ENCODE measurements around the gene TMEM25. TPM values are rescaled to one million over a fixed set of nuclear protein-coding genes. Genes with fewer than 3 reads are reported as not detected.
"Not testable (repeated sequence)": the region's sequence is repeated elsewhere in the genome, so short reads cannot be mapped to it uniquely, and the experiment has no call there.

The TMEM25 gene
- total RNA-seq, 6 experiments from 2014 or later: 9.2 to 31.0 (median 23.5) TPM

DNA sequence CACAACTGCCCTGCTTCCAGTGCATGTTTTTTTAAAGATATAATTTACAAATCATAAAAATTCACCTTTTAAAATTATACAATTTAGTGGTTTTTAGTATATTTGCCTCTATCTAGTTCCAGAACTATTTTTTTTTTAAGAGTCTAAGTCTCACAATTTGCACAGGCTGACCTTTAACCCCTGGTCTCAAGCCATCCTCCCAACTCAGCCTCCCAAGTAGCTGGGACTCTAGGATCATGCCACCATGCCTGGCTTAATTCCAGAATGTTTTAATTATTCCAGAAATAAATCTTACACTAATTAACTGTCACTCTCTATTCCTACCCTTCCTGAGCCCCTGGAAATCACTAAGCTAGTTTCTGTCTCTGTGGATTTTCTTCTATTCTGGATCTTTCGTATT lies 39.8 kb downstream of the TMEM25 start:
- Histone ChIP-seq H3K4me1 (peaks cover 0 to 19% (median 7%) of the 10 kb centered on the region in 4 donors), H3K27ac (no peak overlapping the region), H3K27me3 (no peaks in the 10 kb centered on the region), H3K9me3 (no peaks in the 10 kb centered on the region), H3K4me3 (no peak overlapping the region), H3K36me3 (no peaks in the 10 kb centered on the region)
- TF ChIP-seq CTCF (IDR thresholded peaks at IDR 0.05) (no peak), POLR2A (IDR thresholded peaks at IDR 0.05) (no peak)
- DNase-seq: no peak
- 86% methylated on average over 1 of the region's 1 CpG for WGBS (ENCODE audit: insufficient coverage, low coverage, low lambda C conversion rate, missing lambda C conversion rate)
- ATAC-seq: no peak
- intact Hi-C loops (cut with DNase I): no loop called here

DNA sequence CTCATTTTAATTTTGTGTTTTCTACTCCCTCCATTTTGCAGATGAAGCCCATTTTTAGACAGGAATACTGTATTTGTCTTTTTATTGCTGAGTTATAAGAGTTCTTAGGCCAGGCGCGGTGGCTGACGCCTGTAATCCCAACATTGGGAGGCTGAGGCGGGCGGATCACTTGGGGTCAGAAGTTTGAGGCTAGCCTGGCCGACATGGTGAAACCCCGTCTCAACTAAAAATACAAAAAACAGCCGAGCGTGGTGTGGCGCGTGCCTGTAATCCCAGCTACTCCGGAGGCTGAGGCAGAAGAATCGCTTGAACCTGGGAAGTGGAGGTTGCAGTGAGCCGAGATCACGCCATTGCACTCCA lies 40.7 kb downstream of the TMEM25 start:
- ATAC-seq: peak in 2 of 4 donors; percentile 8 to 23
- DNase-seq; intact Hi-C loops (cut with DNase I): not testable (repeated sequence)

DNA sequence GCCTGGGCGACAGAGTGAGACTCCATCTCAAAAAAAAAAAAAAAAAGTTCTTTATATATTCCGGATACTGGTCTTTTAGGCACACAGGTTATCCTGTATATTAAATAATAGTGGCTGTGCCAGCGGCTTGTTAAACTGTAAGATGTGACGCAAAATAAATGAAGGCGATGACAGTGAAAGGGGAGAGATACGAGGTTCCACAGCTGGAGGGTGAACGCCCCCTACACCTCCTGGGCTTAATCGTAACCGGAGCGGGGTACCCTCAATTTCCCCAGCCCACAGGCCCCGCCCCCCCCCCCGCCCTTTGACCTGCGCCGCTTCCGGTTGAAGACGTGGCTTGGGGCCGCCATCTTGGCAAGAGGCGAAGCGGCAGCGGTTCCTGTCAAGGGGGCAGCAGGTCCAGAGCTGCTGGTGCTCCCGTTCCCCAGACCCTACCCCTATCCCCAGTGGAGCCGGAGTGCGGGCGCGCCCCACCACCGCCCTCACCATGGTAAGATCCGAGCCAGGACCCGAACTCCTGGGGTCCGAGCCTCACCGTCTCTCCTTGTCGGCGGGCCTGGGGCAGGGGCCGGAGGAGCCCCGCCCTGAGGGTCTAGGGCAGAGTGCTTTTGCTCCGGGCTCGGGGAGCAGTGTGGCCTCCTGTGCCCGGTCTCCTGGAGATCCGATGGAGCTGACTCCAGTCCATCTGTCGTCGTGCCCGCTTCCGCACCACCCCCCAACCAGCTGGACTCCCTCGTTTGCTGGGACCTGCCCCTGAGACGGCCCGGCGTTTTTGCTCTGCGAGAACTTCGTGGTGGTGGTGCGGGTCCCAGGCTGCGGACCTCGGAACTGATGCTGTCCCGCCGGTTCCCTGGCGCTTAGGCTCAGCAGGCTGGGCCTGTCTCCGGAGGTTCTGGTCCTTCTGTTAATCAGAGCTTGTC lies 41.3 kb downstream of the TMEM25 start, which contains the start of gene ARCN1:
ARCN1 (plus strand) TSS at position 349 of the 920 bp plus-strand sequence; CDS start at position 488, 139 bp downstream.
- WGBS (ENCODE audit: insufficient coverage, low coverage, low lambda C conversion rate, missing lambda C conversion rate): 0% methylated on average over 7 of the region's 55 CpGs
- DNase-seq: peak; percentile 77 to 85 (median 83)
- peak; percentile 87 to 91 (median 88) for ATAC-seq
- intact Hi-C loops (cut with DNase I): no loop called here
- H3K27me3 ChIP-seq: no peaks in the 10 kb centered on the region
- peak within 1 kb of the TSS; percentile 95 to 99 (median 97) for H3K4me3 ChIP-seq
- peaks cover 0 to 30% (median 7%) of the 10 kb centered on the region in 4 donors for H3K4me1 ChIP-seq
- H3K9me3 ChIP-seq: no peaks in the 10 kb centered on the region
- no peaks in the 10 kb centered on the region for H3K36me3 ChIP-seq
- TF ChIP-seq CTCF (IDR thresholded peaks at IDR 0.05) (no peak), POLR2A (IDR thresholded peaks at IDR 0.05) (peak; percentile 35)
- peak within 1 kb of the TSS; percentile 94 to 98 (median 96) for H3K27ac ChIP-seq

More for the DNA sequence above, 40.7 kb downstream of the TMEM25 start:
- H3K36me3 ChIP-seq, H3K27me3 ChIP-seq, H3K9me3 ChIP-seq: not testable (repeated sequence)
- 17% methylated on average over 15 of the region's 15 CpGs for WGBS (ENCODE audit: insufficient coverage, low coverage, low lambda C conversion rate, missing lambda C conversion rate)
- peaks cover 0 to 24% (median 7%) of the 10 kb centered on the region in 4 donors for H3K4me1 ChIP-seq
- H3K27ac ChIP-seq: peak overlapping the region; percentile 94 to 98 (median 96)
- H3K4me3 ChIP-seq: peak overlapping the region; percentile 95 to 99 (median 97)

- Histone ChIP-seq H3K36me3 (no peaks in the 10 kb centered on the region), H3K9me3 (no peaks in the 10 kb centered on the region), H3K4me3 (peak overlapping the region; percentile 95 to 99 (median 97)), H3K27ac (peak overlapping the region; percentile 94 to 98 (median 96)), H3K4me1 (peaks cover 0 to 36% (median 11%) of the 10 kb centered on the region in 4 donors), H3K27me3 (no peaks in the 10 kb centered on the region)
- DNase-seq (no peak), ATAC-seq (peak; percentile 16 to 31 (median 27))
- intact Hi-C loops (cut with DNase I): no loop called here
- WGBS (ENCODE audit: insufficient coverage, low coverage, low lambda C conversion rate, missing lambda C conversion rate): 1% methylated on average over 10 of the region's 10 CpGs
- TF ChIP-seq POLR2A (IDR thresholded peaks at IDR 0.05) (no peak), CTCF (IDR thresholded peaks at IDR 0.05) (no peak)
These were observed 42.1 kb downstream of the TMEM25 start for GRCh38 chr11:118572981-118573550.

DNA sequence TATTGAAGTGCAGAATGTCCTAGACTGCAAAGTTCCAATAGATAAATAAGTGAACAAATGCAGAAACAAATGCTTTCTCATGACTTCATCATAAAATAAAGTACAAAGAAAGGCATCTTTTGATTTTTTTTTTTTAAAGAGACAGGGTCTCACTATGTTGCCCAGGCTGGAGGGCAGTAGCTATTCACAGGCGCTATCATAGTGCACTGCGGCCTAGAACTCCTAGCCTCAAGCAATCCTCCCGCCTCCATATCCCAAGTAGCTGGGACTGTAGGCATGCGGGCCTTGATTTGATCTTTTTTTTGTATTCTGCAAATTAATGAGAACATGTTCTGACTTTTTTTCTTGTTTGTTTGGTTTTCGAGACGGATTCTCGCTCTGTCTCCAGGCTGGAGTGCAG lies 43.6 kb downstream of the TMEM25 start:
- TF ChIP-seq CTCF (IDR thresholded peaks at IDR 0.05) (no peak), POLR2A (IDR thresholded peaks at IDR 0.05) (no peak)
- 81% methylated on average over 7 of the region's 7 CpGs for WGBS (ENCODE audit: insufficient coverage, low coverage, low lambda C conversion rate, missing lambda C conversion rate)
- H3K36me3 ChIP-seq: no peaks in the 10 kb centered on the region
- DNase-seq: no peak
- no peaks in the 10 kb centered on the region for H3K9me3 ChIP-seq
- no peak overlapping the region for H3K27ac ChIP-seq
- H3K4me3 ChIP-seq: no peak overlapping the region
- peaks cover 0 to 47% (median 17%) of the 10 kb centered on the region in 4 donors for H3K4me1 ChIP-seq
- intact Hi-C loops (cut with DNase I): no loop called here
- H3K27me3 ChIP-seq: no peaks in the 10 kb centered on the region
- no peak for ATAC-seq

- Histone ChIP-seq H3K4me1 (peaks cover 0 to 47% (median 15%) of the 10 kb centered on the region in 4 donors), H3K36me3 (peaks cover 0 to 11% (median 7%) of the 10 kb centered on the region in 4 donors)
- H3K27ac ChIP-seq; intact Hi-C loops (cut with DNase I); DNase-seq; H3K9me3 ChIP-seq; H3K27me3 ChIP-seq; ATAC-seq; H3K4me3 ChIP-seq: not testable (repeated sequence)
These were observed 47.0 kb downstream of the TMEM25 start for GRCh38 chr11:118577995-118578394.
